8988T (cell line): ENCODE measurements around the gene GPR84.

Experiments used
- DNase-seq: peaks from one replicate; pipeline ENCODE4 v3.0.0; 2011

Gene GPR84

DNA sequence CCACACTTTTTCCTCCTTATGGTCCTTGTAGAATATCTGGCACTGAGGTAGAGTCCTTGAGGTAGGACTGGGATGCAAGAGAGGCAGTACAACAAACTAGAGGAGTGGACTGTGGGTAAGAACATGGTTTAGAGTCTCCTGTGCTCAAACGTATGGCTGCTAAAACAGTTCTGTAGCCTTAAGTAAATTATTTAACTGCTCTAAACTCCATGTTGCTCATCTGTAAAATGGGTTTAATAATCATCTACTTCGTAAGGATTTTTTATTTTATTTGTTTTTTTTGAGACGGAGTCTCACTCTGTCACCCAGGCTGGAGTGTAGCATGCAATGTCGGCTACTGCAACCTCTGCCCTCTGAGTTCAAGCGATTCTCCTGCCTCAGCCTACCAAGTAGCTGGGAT lies 42.9 kb downstream of the GPR84 start:
- no peak for DNase-seq
